ENCODE data around the gene CHRNA5. TPM values are rescaled to one million over a fixed set of nuclear protein-coding genes. Genes with fewer than 3 reads are reported as not detected.
"Not testable (repeated sequence)": the region's sequence is repeated elsewhere in the genome, so short reads cannot be mapped to it uniquely, and the experiment has no call there.

CHRNA5 gene
- total RNA-seq, 3 donors from 2014 or later: 1.4 to 4.3 (median 3.1) TPM

GRCh38 chr15:78551902-78552301 lies 13.4 kb upstream of the CHRNA5 start:
- H3K4me1 ChIP-seq: no peaks in the 10 kb centered on the region
- intact Hi-C loops (cut with DNase I; ENCODE audit: low total_unique reads): no loop called here
- H3K27me3 ChIP-seq: no peaks in the 10 kb centered on the region
- no peak for DNase-seq (ENCODE audit: low spot score in 2 of 2)
- no peak overlapping the region for H3K4me3 ChIP-seq
- H3K36me3 ChIP-seq: peaks cover 4% of the 10 kb centered on the region
- no peaks in the 10 kb centered on the region for H3K9me3 ChIP-seq
- H3K27ac ChIP-seq: no peak overlapping the region
- TF ChIP-seq POLR2AphosphoS5 (IDR thresholded peaks at IDR 0.05) (no peak), POLR2A (IDR thresholded peaks at IDR 0.05) (no peak), CTCF (IDR thresholded peaks at IDR 0.05) (no peak)

GRCh38 chr15:78552597-78552996 lies 12.7 kb upstream of the CHRNA5 start:
- intact Hi-C loops (cut with DNase I; ENCODE audit: low total_unique reads): no loop called here
- Histone ChIP-seq H3K4me1 (no peaks in the 10 kb centered on the region), H3K4me3 (no peak overlapping the region), H3K36me3 (peaks cover 4% of the 10 kb centered on the region), H3K9me3 (no peaks in the 10 kb centered on the region), H3K27me3 (no peaks in the 10 kb centered on the region), H3K27ac (no peak overlapping the region)
- DNase-seq (ENCODE audit: low spot score in 2 of 2): no peak
- TF ChIP-seq POLR2AphosphoS5 (IDR thresholded peaks at IDR 0.05) (no peak), POLR2A (IDR thresholded peaks at IDR 0.05) (no peak), CTCF (IDR thresholded peaks at IDR 0.05) (no peak)

GRCh38 chr15:78560201-78560600 lies 5.1 kb upstream of the CHRNA5 start:
- H3K4me1 ChIP-seq; intact Hi-C loops (cut with DNase I; ENCODE audit: low total_unique reads); H3K4me3 ChIP-seq; H3K27ac ChIP-seq; H3K36me3 ChIP-seq; H3K27me3 ChIP-seq; H3K9me3 ChIP-seq; DNase-seq (ENCODE audit: low spot score in 2 of 2): not testable (repeated sequence)

GRCh38 chr15:78561490-78561889 lies 3.8 kb upstream of the CHRNA5 start:
- no peaks in the 10 kb centered on the region for H3K9me3 ChIP-seq
- H3K27ac ChIP-seq: no peak overlapping the region
- no peak for DNase-seq (ENCODE audit: low spot score in 2 of 2)
- TF ChIP-seq POLR2A (IDR thresholded peaks at IDR 0.05) (no peak), POLR2AphosphoS5 (IDR thresholded peaks at IDR 0.05) (no peak), CTCF (IDR thresholded peaks at IDR 0.05) (no peak)
- no peaks in the 10 kb centered on the region for H3K36me3 ChIP-seq
- H3K27me3 ChIP-seq: no peaks in the 10 kb centered on the region
- intact Hi-C loops (cut with DNase I; ENCODE audit: low total_unique reads): no loop called here
- H3K4me3 ChIP-seq: no peak overlapping the region
- H3K4me1 ChIP-seq: no peaks in the 10 kb centered on the region

- Histone ChIP-seq H3K9me3 (no peaks in the 10 kb centered on the region), H3K27me3 (no peaks in the 10 kb centered on the region), H3K36me3 (no peaks in the 10 kb centered on the region), H3K4me1 (no peaks in the 10 kb centered on the region), H3K27ac (no peak overlapping the region), H3K4me3 (no peak overlapping the region)
- TF ChIP-seq CTCF (IDR thresholded peaks at IDR 0.05): no peak
- TF ChIP-seq POLR2AphosphoS5 (IDR thresholded peaks at IDR 0.05): no peak
- no peak for TF ChIP-seq POLR2A (IDR thresholded peaks at IDR 0.05)
- intact Hi-C loops (cut with DNase I; ENCODE audit: low total_unique reads): no loop called here
- no peak for DNase-seq (ENCODE audit: low spot score in 2 of 2)
Measured at GRCh38 chr15:78563092-78563491, 2.2 kb upstream of the CHRNA5 start.

- TF ChIP-seq CTCF (IDR thresholded peaks at IDR 0.05): no peak
- TF ChIP-seq POLR2A (IDR thresholded peaks at IDR 0.05): no peak
- TF ChIP-seq POLR2AphosphoS5 (IDR thresholded peaks at IDR 0.05): no peak
- Histone ChIP-seq H3K4me3 (peak overlapping the region in 2 of 3 donors; percentile 69 to 77), H3K27me3 (no peaks in the 10 kb centered on the region), H3K9me3 (no peaks in the 10 kb centered on the region), H3K4me1 (no peaks in the 10 kb centered on the region), H3K27ac (peak overlapping the region in 1 of 2 donors; percentile 54), H3K36me3 (no peaks in the 10 kb centered on the region)
- intact Hi-C loops (cut with DNase I; ENCODE audit: low total_unique reads): no loop called here
- no peak for DNase-seq (ENCODE audit: low spot score in 2 of 2)
Measured at GRCh38 chr15:78564743-78565096, 600 bp upstream of the CHRNA5 start.
